SJCRH30 (cell line): ENCODE measurements around the gene TCF15. TPM values are rescaled to one million over a fixed set of nuclear protein-coding genes. Genes with fewer than 3 reads are reported as not detected.
A peak's percentile ranks its signal among the peaks of the same experiment; 100 is the strongest.

Source experiments
- DNase-seq, 2 experiments: peaks; one replicate each; pipeline ENCODE4 v3.0.0-alpha.2; 2015 to 2020
- H3K27ac ChIP-seq: fragments of 250-450 bp; sonication (Bioruptor Pico); 2 replicates; pipeline ENCODE4 v1.5.1; 2020; ENCODE audit warnings: mild to moderate bottlenecking, moderate library complexity
- H3K27me3 ChIP-seq: fragments of 250-450 bp; sonication (Bioruptor Pico); 2 replicates; pipeline ENCODE4 v1.5.1; 2020; ENCODE audit warnings: mild to moderate bottlenecking, moderate library complexity
- H3K36me3 ChIP-seq: fragments of 250-450 bp; sonication (Bioruptor Pico); 2 replicates; pipeline ENCODE4 v1.5.1; 2020; ENCODE audit warnings: mild to moderate bottlenecking, moderate library complexity
- H3K4me1 ChIP-seq: fragments of 250-450 bp; sonication (Bioruptor Pico); 2 replicates; pipeline ENCODE4 v1.5.1; 2020; ENCODE audit warnings: mild to moderate bottlenecking, moderate library complexity
- H3K4me3 ChIP-seq: fragments of 250-450 bp; sonication (Bioruptor Pico); 2 replicates; pipeline ENCODE4 v1.5.1; 2020; ENCODE audit warnings: mild to moderate bottlenecking, moderate library complexity
- H3K9me3 ChIP-seq: fragments of 250-450 bp; sonication (Bioruptor Pico); replicated peaks from 2 replicates; pipeline ENCODE4 v1.5.1; 2020; ENCODE audit warnings: mild to moderate bottlenecking, moderate library complexity
- total RNA-seq: library from RNA; depleted of rRNA; stranded (reverse); fragments of >200 nt; shearing (Covaris generic); gene quantifications from 2 replicates; pipeline ENCODE4 v1.2.3, GENCODE V29; 2014; rRNA removed

Gene TCF15, protein sequence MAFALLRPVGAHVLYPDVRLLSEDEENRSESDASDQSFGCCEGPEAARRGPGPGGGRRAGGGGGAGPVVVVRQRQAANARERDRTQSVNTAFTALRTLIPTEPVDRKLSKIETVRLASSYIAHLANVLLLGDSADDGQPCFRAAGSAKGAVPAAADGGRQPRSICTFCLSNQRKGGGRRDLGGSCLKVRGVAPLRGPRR
- total RNA-seq, result not detected in 2 replicates

DNA sequence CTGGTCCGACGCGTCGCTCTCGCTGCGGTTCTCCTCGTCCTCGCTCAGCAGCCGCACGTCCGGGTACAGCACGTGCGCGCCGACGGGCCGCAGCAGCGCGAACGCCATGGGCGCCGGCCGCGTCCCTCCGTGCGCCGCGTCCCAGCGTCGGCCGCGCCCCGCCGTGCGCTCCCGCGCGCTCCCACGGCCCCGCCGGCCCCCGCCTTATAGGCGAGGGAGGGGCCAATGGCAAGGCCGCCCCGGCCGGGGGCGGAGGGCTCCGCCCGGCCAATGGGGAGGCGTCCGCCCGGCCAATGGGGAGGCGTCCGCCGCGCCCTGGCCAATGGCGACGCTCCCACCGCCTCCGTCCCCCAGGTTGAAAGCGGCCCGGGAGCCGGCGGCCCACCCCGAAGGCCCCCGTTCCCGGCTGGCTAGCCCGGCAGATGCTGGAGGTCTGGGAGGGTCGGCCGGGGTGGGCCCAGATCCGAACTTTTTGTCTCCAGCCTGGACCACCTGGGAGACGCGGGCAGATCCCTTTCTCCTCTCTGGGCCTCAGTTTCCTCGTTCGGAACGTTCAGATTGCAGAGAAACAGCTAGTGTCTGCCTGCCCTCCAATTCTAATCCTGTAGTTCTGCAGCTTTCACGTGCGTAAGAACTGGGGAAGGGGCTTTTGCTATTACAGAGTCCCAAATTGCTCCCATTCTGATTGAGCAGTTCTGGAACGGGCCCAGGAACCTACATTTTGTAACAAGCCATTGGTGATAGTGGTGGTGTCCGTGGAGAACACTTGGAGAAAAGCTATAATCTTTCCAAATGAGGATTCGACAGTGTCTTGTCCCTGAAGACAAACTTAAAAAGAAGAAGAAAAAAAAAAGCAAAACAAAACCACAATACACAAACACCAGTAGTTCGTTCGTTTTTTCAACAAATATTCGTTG lies at the start of gene TCF15:
Gene TCF15 (minus strand): TSS at position 180 of the 917 bp plus-strand sequence. CDS start 72 bp downstream, at position 108.
- H3K4me3 ChIP-seq, result no peak within 1 kb of the TSS
- H3K27me3 ChIP-seq, result peaks cover 19% of the 10 kb centered on the region; the same call in 1 of the 2 replicates
- H3K9me3 ChIP-seq, result no peaks in the 10 kb centered on the region
- H3K4me1 ChIP-seq, result no peaks in the 10 kb centered on the region
- H3K27ac ChIP-seq, result no peak within 1 kb of the TSS
- no peaks in the 10 kb centered on the region for H3K36me3 ChIP-seq
- DNase-seq, result no peak

DNA sequence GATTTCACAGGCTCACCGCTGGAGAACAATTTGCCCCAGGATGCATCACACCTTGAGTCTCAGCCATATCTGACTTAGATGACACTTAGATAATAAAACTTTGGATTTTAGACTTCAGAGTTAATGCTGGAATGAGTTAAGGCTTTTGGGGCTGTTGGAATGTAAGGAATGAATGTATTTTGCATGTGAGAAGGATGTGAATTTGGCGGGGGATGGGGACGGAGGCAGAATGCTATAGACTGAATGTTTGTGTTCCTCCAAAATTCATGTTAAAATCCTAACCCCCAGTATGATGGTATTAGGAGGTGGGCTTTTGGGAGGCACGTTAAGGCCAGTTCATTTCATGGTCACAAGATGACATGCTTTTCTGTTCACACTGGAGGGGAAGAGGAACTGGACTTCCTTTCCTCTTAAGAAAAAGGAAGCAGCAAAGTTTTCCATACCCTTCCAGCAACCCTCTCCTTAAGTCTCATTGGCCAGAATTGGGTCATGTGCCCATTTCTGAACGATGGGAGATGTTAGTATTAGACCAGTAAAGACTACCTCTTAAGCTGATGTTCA lies 48.7 kb upstream of the TCF15 start:
- no peak for DNase-seq
- H3K36me3 ChIP-seq, result no peaks in the 10 kb centered on the region
- H3K4me3 ChIP-seq, result no peak overlapping the region
- peaks cover 6% of the 10 kb centered on the region for H3K4me1 ChIP-seq
- no peaks in the 10 kb centered on the region for H3K9me3 ChIP-seq
- H3K27ac ChIP-seq, result no peak overlapping the region
- H3K27me3 ChIP-seq, result peaks cover 21% of the 10 kb centered on the region; the same call in 1 of the 2 replicates

DNA sequence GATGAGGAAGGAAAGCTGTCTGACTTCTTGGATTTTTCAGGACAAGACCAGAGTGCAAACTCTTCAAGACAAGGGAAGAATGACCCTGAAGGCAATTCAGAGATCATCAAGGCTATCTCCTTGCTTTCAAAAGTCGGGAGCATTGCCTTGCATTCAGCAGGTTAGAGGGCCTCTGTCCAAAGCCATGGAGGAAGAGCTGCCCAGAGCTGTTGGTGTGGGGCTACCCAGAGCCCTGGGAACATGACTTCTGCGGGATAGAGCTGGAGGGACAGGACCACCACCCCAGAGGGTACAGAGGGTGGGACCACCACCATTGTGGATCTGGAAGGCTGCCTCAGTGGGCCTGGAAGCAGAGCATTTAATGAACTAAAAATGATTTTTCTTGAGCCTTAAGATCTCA lies 48.1 kb upstream of the TCF15 start:
- no peak for DNase-seq
- H3K4me3 ChIP-seq, result no peak overlapping the region
- no peak overlapping the region for H3K27ac ChIP-seq
- H3K27me3 ChIP-seq, result peaks cover 21% of the 10 kb centered on the region; the same call in 1 of the 2 replicates
- H3K9me3 ChIP-seq, result no peaks in the 10 kb centered on the region
- H3K36me3 ChIP-seq, result no peaks in the 10 kb centered on the region
- H3K4me1 ChIP-seq, result peaks cover 6% of the 10 kb centered on the region

- Histone ChIP-seq H3K9me3 (no peaks in the 10 kb centered on the region), H3K4me3 (no peak overlapping the region), H3K4me1 (peaks cover 4% of the 10 kb centered on the region), H3K27me3 (peaks cover 15% of the 10 kb centered on the region; the same call in 1 of the 2 replicates), H3K36me3 (no peaks in the 10 kb centered on the region), H3K27ac (no peak overlapping the region)
- no peak for DNase-seq
Measured at GRCh38 chr20:655726-656624, 45.9 kb upstream of the TCF15 start.

GRCh38 chr20:654417-654750 lies 44.3 kb upstream of the TCF15 start:
- H3K27me3 ChIP-seq, result peaks cover 15% of the 10 kb centered on the region; the same call in 1 of the 2 replicates
- DNase-seq, result no peak
- no peaks in the 10 kb centered on the region for H3K36me3 ChIP-seq
- no peaks in the 10 kb centered on the region for H3K9me3 ChIP-seq
- no peaks in the 10 kb centered on the region; the same call in 1 of the 2 replicates for H3K4me1 ChIP-seq
- no peak overlapping the region for H3K4me3 ChIP-seq
- H3K27ac ChIP-seq, result no peak overlapping the region

- no peak overlapping the region for H3K27ac ChIP-seq
- H3K4me1 ChIP-seq, result no peaks in the 10 kb centered on the region; the same call in 1 of the 2 replicates
- H3K27me3 ChIP-seq, result peaks cover 15% of the 10 kb centered on the region; the same call in 1 of the 2 replicates
- no peaks in the 10 kb centered on the region for H3K9me3 ChIP-seq
- peak overlapping the region; percentile 58 for H3K4me3 ChIP-seq
- H3K36me3 ChIP-seq, result no peaks in the 10 kb centered on the region
- DNase-seq, result no peak
Measured at GRCh38 chr20:653590-654416, 43.7 kb upstream of the TCF15 start.

- Histone ChIP-seq H3K27ac (no peak within 1 kb of the TSS), H3K4me3 (peak within 1 kb of the TSS; percentile 58), H3K27me3 (peaks cover 9% of the 10 kb centered on the region; the same call in 1 of the 2 replicates), H3K36me3 (peaks cover 4% of the 10 kb centered on the region; the same call in 1 of the 2 replicates), H3K9me3 (no peaks in the 10 kb centered on the region), H3K4me1 (no peaks in the 10 kb centered on the region)
- peak; percentile 83 for DNase-seq
Measured at GRCh38 chr20:653110-653589, 43.0 kb upstream of the TCF15 start, which contains the start of gene SRXN1. SRXN1 (minus strand) TSS chr20:653200; CDS start chr20:653185, 15 bp downstream.

- Histone ChIP-seq H3K4me3 (peak overlapping the region; percentile 58), H3K27ac (no peak overlapping the region), H3K27me3 (peaks cover 4% of the 10 kb centered on the region; the same call in 1 of the 2 replicates), H3K36me3 (peaks cover 9% of the 10 kb centered on the region; the same call in 1 of the 2 replicates), H3K4me1 (no peaks in the 10 kb centered on the region), H3K9me3 (no peaks in the 10 kb centered on the region)
- no peak for DNase-seq
Measured at GRCh38 chr20:652615-653109, 42.6 kb upstream of the TCF15 start.

DNA sequence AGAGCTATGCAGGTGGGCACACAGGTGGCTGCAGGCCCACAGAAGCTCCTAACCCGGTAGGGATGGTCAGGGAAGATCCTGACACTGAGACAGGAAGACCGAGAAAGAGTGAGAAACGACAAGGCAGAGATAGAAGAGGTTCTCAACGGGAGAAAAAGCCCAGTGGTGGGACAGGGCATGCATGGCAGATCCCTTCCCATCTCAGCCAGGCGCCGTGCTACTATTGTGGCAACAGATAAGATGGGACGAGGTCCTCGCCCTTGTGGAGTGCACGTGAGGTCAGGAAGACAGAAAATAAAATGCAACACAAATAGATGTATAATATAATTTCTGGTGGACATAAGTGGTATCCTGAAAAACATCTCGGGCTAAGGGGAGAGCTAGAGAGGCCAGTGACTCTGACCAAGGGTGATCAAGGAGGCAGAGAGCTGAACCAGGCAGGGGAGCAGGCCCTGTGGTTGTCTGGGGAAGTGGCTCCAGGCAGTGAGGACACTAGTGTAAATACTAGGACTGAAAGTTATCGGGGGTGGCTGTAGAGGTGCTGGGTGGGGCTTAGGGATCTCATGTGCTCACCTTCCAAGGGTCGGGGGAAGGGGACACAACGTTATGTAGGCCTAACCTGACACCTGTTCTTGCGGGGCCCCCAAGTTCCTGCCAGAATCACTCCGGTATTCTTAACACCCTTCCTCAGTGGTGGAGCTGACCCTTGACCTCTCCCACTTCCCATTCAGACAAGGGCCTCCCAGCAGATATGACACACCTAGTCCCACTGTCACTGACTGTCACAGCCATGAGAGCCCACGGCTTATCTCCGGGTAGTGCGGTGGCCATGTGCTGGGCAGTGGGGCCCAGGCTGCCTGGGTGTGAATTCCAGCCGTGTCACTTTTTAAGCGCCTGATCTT lies 41.9 kb upstream of the TCF15 start:
- DNase-seq, result no peak
- H3K9me3 ChIP-seq, result no peaks in the 10 kb centered on the region
- no peaks in the 10 kb centered on the region for H3K4me1 ChIP-seq
- H3K36me3 ChIP-seq, result peaks cover 12% of the 10 kb centered on the region; the same call in 1 of the 2 replicates
- peaks cover 4% of the 10 kb centered on the region; the same call in 1 of the 2 replicates for H3K27me3 ChIP-seq
- no peak overlapping the region for H3K27ac ChIP-seq
- H3K4me3 ChIP-seq, result peak overlapping the region; percentile 58

- H3K9me3 ChIP-seq, result no peaks in the 10 kb centered on the region
Measured at GRCh38 chr20:650954-651353, 40.8 kb upstream of the TCF15 start.

DNA sequence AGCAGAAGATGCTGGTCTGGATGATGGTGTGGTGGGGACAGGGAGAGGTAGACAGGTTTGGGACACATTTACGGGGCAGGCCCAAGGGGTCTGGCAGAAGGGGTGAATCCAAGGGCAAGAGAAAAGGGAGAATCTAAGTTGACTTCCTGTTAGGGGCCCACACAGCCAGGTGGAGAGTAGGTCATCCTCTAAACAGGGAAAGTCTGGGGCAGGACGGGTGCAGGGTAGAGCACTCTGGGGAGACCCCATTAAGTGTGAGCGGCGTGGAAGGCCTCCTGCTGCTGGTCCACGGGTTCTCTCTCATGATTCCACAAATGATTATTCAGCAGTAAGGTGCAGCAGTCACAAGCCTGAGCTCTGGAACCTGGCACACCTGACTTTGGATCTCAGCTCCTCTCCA lies 40.2 kb upstream of the TCF15 start:
- H3K4me1 ChIP-seq, result no peaks in the 10 kb centered on the region
- no peaks in the 10 kb centered on the region; the same call in 1 of the 2 replicates for H3K27me3 ChIP-seq
- no peak overlapping the region for H3K4me3 ChIP-seq
- DNase-seq, result no peak
- H3K36me3 ChIP-seq, result peaks cover 12% of the 10 kb centered on the region; the same call in 1 of the 2 replicates
- no peak overlapping the region for H3K27ac ChIP-seq
- no peaks in the 10 kb centered on the region for H3K9me3 ChIP-seq

More at GRCh38 chr20:650954-651353, 40.8 kb upstream of the TCF15 start:
- Histone ChIP-seq H3K27ac (no peak overlapping the region), H3K4me1 (no peaks in the 10 kb centered on the region), H3K27me3 (peaks cover 4% of the 10 kb centered on the region; the same call in 1 of the 2 replicates), H3K4me3 (no peak overlapping the region), H3K36me3 (peaks cover 12% of the 10 kb centered on the region; the same call in 1 of the 2 replicates)
- no peak for DNase-seq

DNA sequence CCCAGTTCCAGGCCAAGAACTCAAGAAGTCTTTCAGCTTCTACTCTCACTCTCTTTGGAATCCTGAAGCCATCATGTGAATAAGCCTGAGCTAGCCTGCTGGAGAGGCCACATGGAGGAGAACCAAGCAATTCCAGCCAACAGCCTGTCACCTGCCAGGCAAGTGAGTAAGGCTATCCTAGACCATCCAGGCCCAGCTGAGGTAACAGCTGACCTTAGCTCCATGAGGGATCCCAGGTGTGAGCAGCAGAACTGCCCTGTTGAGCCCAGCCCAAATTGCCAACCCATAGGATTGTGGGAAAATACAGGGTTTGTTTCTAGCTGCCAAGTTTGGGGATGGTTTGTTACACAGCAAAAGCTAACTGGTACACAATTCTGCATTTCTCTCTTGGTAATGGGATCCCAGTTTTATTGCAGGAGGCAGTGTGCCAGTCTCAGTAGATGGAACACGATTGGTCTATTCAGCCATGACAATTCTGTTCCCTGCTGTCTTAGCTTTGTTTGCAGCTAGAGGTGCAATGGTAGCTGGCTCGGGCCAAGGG lies 37.4 kb upstream of the TCF15 start:
- Histone ChIP-seq H3K9me3 (no peaks in the 10 kb centered on the region), H3K27ac (no peak overlapping the region), H3K4me3 (no peak overlapping the region), H3K4me1 (no peaks in the 10 kb centered on the region), H3K27me3 (no peaks in the 10 kb centered on the region), H3K36me3 (peaks cover 12% of the 10 kb centered on the region; the same call in 1 of the 2 replicates)
- DNase-seq, result no peak
